HCT116 (cell line): Measurements from ENCODE around the gene DNPEP. TPM values are rescaled to one million over a fixed set of nuclear protein-coding genes. Genes with fewer than 3 reads are reported as not detected.

Experiments
- ATAC-seq: fragments of 200-7000 bp; cut with Tn5 transposase; 2 replicates; pipeline ENCODE4 v1.9.1; 2020; ENCODE audit warnings: mild to moderate bottlenecking, moderate library complexity
- BruUV-seq: library from RNA; stranded (reverse); fragments of 400-500 nt; replicated peaks from 2 replicates; lab custom pipeline; 2021; lab: Mats Ljungman, UMichigan
- CTCF ChIA-PET: fragments of 300-600 bp; sonication (Branson Sonifier 250); formaldehyde crosslinking; loops from one replicate; lab custom pipeline; 2021; ENCODE audit warnings: antibody characterized with exemption; lab: Charles Lee
- POLR2A ChIA-PET: fragments of 300-600, 350-600 bp; sonication (Branson Sonifier 250); formaldehyde crosslinking; loops from one replicate; lab custom pipeline; 2021; ENCODE audit warnings: antibody characterized with exemption; lab: Charles Lee
- RAD21 ChIA-PET, 2 experiments: fragments of 300-600 bp; sonication (Branson Sonifier 250); formaldehyde crosslinking; loops; one replicate each; lab custom pipeline; 2023; ENCODE audit warnings: low total read pairs in 2 of 2; ENCODE audit not compliant: uncharacterized antibody in 2 of 2, unreplicated experiment in 2 of 2, low non-redundant PET in 1 of 2; lab: Charles Lee
- DNase-seq: peaks from one replicate; pipeline ENCODE4 v3.0.0-alpha.2; 2010; ENCODE audit warnings: low read depth, low spot score
- H2AFZ ChIP-seq: fragments of 200-600 bp; shearing (Covaris generic), sonication (generic); 2 replicates; pipeline ENCODE4 v1.6.1; 2017; ENCODE audit warnings: low read depth, mixed run types, mixed read lengths, antibody characterized with exemption, low read length; ENCODE audit not compliant: poor library complexity, severe bottlenecking
- H3K27ac ChIP-seq: 2 replicates; pipeline ENCODE4 v1.5.1; 2012; ENCODE audit warnings: low read depth, low read length
- H3K27me3 ChIP-seq: fragments of 200-600 bp; sonication (generic); 2 replicates; pipeline ENCODE4 v1.6.1; 2016; ENCODE audit warnings: mixed run types, low read length, mixed read lengths; ENCODE audit not compliant: insufficient read depth
- H3K36me3 ChIP-seq, 2 experiments: fragments of 200-500 bp in 1 of 2; fragments of 200-600 bp in 1 of 2; sonication (Bioruptor generic) in 1 of 2; sonication (generic) in 1 of 2; 2 replicates each; pipeline versions ENCODE4 v1.5.1 to v1.6.1; 2014 to 2016; ENCODE audit warnings: low read length in 2 of 2, inconsistent platforms in 1 of 2, mixed read lengths in 1 of 2, mixed run types in 1 of 2; ENCODE audit not compliant: insufficient read depth in 2 of 2, control insufficient read depth in 1 of 2
- H3K4me1 ChIP-seq, 2 experiments: fragments of 200-600 bp in 1 of 2; sonication (generic) in 1 of 2; 2 replicates each; pipeline versions ENCODE4 v1.5.1 to v1.6.1; 2012 to 2017; ENCODE audit warnings: low read length in 2 of 2, inconsistent platforms in 1 of 2, mild to moderate bottlenecking in 1 of 2, mixed read lengths in 1 of 2, mixed run types in 1 of 2, moderate library complexity in 1 of 2; ENCODE audit not compliant: insufficient read depth in 2 of 2, control insufficient read depth in 1 of 2
- H3K4me2 ChIP-seq: fragments of 200-600 bp; sonication (generic); 2 replicates; pipeline ENCODE4 v1.6.1; 2017; ENCODE audit warnings: mixed run types, low read length, mixed read lengths
- H3K4me3 ChIP-seq, 2 experiments: fragments of 200-600 bp in 1 of 2; sonication (generic) in 1 of 2; replicated peaks in 1 of 2; 2 replicates each; pipeline ENCODE4 v1.5.1; 2011 to 2016; ENCODE audit warnings: low read length in 2 of 2, control low read depth in 1 of 2, low read depth in 1 of 2, mild to moderate bottlenecking in 1 of 2, mixed read lengths in 1 of 2, mixed run types in 1 of 2
- H3K79me2 ChIP-seq: fragments of 200-600 bp; sonication (generic); 2 replicates; pipeline ENCODE4 v1.6.1; 2017; ENCODE audit warnings: mild to moderate bottlenecking, mixed run types, low read length, moderate library complexity, mixed read lengths; ENCODE audit not compliant: insufficient read depth
- H3K9ac ChIP-seq: fragments of 200-600 bp; sonication (generic); 2 replicates; pipeline ENCODE4 v1.6.1; 2016; ENCODE audit warnings: low read length, mixed read lengths
- H3K9me2 ChIP-seq: fragments of 200-600 bp; sonication (generic), shearing (Covaris generic); 2 replicates; pipeline ENCODE4 v1.6.1; 2017; ENCODE audit warnings: mixed run types, mild to moderate bottlenecking, moderate library complexity; ENCODE audit not compliant: insufficient read depth
- H3K9me3 ChIP-seq, 2 experiments: fragments of 200-500 bp in 1 of 2; fragments of 200-600 bp in 1 of 2; sonication (Bioruptor generic) in 1 of 2; sonication (generic) in 1 of 2; 2 replicates each; pipeline ENCODE4 v1.6.1; 2014 to 2017; ENCODE audit warnings: low read length in 2 of 2, mixed read lengths in 2 of 2, inconsistent platforms in 1 of 2, low read depth in 1 of 2, mild to moderate bottlenecking in 1 of 2, mixed run types in 1 of 2, moderate library complexity in 1 of 2; ENCODE audit not compliant: control insufficient read depth in 1 of 2, insufficient read depth in 1 of 2
- H4K20me1 ChIP-seq: fragments of 200-600 bp; sonication (generic), shearing (Covaris generic); 2 replicates; pipeline ENCODE4 v1.6.1; 2017; ENCODE audit warnings: mixed run types, mild to moderate bottlenecking, moderate library complexity; ENCODE audit not compliant: insufficient read depth
- CEBPB ChIP-seq: IDR thresholded peaks from 2 replicates; pipeline ENCODE4 v1.6.1; 2012; ENCODE audit warnings: low read depth
- ELF1 ChIP-seq: IDR thresholded peaks from 2 replicates; pipeline ENCODE4 v1.6.1; 2012; ENCODE audit warnings: low read depth, borderline replicate concordance
- FOSL1 ChIP-seq: IDR thresholded peaks from 2 replicates; pipeline ENCODE4 v1.6.1; 2012; ENCODE audit warnings: low read depth
- POLR2AphosphoS5 ChIP-seq: IDR thresholded peaks from 2 replicates; pipeline ENCODE4 v1.6.1; 2011; ENCODE audit warnings: mild to moderate bottlenecking, low read depth, low read length, moderate library complexity
- RAD21 ChIP-seq: IDR thresholded peaks from 2 replicates; pipeline ENCODE4 v1.6.1; 2012; ENCODE audit warnings: low read depth, mild to moderate bottlenecking
- SP1 ChIP-seq: IDR thresholded peaks from 2 replicates; pipeline ENCODE4 v1.6.1; 2012; ENCODE audit warnings: low read depth
- YY1 ChIP-seq: IDR thresholded peaks from 2 replicates; pipeline ENCODE4 v1.6.1; 2011; ENCODE audit warnings: low read length, low read depth, moderate library complexity, mild to moderate bottlenecking; ENCODE audit not compliant: insufficient replicate concordance; ENCODE audit errors: extremely low read depth
- intact Hi-C: fragments of 100-400 bp; cut with micrococcal nuclease; formaldehyde crosslinking; loops from 2 replicates; pipeline ENCODE4 v1.10.0; 2022
- total RNA-seq: library from RNA; stranded (reverse); gene quantifications from one replicate; pipeline ENCODE4 v1.2.1, GENCODE V29; 2021; ENCODE audit not compliant: unreplicated experiment
- TF ChIP-seq, protein P1 (sequence below): IDR thresholded peaks from 2 replicates; pipeline ENCODE4 v1.6.1; 2012

DNPEP gene
- total RNA-seq, 1 experiment from 2014 or later = 80.1 TPM

DNA sequence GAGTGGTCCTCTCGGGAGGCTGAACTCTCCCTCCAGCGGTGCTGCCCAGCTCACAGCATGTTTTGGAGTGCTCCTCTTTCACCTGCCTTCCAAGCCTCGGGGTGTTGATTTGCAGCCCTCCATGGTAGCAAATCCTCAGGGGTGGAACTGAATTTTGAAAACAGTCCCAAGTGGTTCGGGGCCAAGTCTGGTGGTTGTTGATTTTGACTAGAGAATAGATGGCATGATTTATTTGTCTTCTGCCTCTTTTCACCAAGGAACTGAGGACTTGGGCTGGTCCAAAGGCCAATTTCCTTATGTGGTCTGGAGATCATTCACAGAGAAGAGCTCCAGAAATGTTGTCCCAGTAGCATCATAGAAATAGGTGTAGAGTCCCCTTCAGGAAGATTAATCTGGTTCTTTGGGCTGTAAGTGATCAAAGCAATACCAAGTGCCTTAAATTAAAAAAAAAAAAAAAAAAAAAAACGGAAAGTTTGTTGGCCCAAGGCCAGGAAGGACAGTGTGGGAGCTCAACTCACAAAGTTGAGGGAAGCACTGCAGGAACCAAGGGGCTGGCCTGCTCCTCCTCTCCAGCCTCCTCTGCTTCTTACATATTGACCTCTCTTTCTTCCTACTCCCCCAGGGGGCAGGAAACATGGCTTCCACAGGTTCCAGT is 28.0 kb upstream of the DNPEP start:
- Histone ChIP-seq H3K9me3 (no peaks in the 10 kb centered on the region), H3K4me2 (no peak overlapping the region), H3K27ac (no peak overlapping the region), H3K4me3 (no peak overlapping the region), H3K79me2 (no peaks in the 10 kb centered on the region), H2AFZ (no peak overlapping the region), H3K9ac (no peak overlapping the region), H3K4me1 (peaks cover 0 to 13% of the 10 kb centered on the region in 2 experiments; a peak in 2 of 4 replicates), H3K27me3 (no peaks in the 10 kb centered on the region), H4K20me1 (no peaks in the 10 kb centered on the region), H3K36me3 (no peaks in the 10 kb centered on the region), H3K9me2 (no peaks in the 10 kb centered on the region)
- no peak for ATAC-seq
- ChIA-PET POLR2A (no interaction called here), CTCF (interaction anchor here (1.3 to 1.4 kb wide), 2 partner anchors 13 to 18 kb away, joined by 3 read pairs; no protein-coding TSS in a partner anchor), RAD21 (no interaction called here)
- no TSS peak for BruUV-seq
- DNase-seq = no peak
- intact Hi-C loops = no loop called here
- TF ChIP-seq YY1 = no peak

DNA sequence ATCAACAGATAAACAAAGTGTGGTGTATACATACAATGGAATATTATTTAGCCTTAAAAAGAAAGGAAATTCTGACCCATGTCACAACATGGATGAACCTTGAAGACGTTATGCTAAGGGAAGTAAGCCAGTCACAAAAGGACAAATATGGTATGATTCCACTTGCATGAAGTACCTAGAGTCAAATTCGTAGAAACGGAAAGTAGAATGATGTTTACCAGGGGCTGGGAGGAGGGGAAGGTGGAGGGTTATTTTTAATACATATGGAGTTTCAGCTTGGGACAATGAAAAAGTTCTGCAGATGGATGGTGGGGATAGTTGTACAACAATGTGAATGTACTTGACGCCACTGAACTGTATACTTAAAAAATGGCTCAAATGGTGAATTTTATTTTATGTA is 27.1 kb upstream of the DNPEP start:
- H2AFZ ChIP-seq = no peak overlapping the region
- DNase-seq = no peak
- no peak for ATAC-seq
- CTCF ChIA-PET = no interaction called here
- no peak overlapping the region for H3K27ac ChIP-seq
- no peaks in the 10 kb centered on the region for H3K9me3 ChIP-seq
- H3K4me2 ChIP-seq = no peak overlapping the region
- RAD21 ChIA-PET = no interaction called here
- no peaks in the 10 kb centered on the region for H3K36me3 ChIP-seq
- POLR2A ChIA-PET = no interaction called here
- H3K4me1 ChIP-seq = peaks cover 0 to 9% of the 10 kb centered on the region in 2 experiments; a peak in 2 of 4 replicates
- intact Hi-C loops = no loop called here
- no TSS peak for BruUV-seq
- H3K9me2 ChIP-seq = no peaks in the 10 kb centered on the region
- TF ChIP-seq POLR2AphosphoS5 = no peak
- TF ChIP-seq, protein P1, sequence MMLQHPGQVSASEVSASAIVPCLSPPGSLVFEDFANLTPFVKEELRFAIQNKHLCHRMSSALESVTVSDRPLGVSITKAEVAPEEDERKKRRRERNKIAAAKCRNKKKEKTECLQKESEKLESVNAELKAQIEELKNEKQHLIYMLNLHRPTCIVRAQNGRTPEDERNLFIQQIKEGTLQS = no peak
- no peak for TF ChIP-seq RAD21
- TF ChIP-seq YY1 = no peak
- no peak for TF ChIP-seq CEBPB
- TF ChIP-seq ELF1 = no peak
- no peak for TF ChIP-seq SP1
- TF ChIP-seq FOSL1 = no peak
- no peak overlapping the region for H3K9ac ChIP-seq
- H4K20me1 ChIP-seq = no peaks in the 10 kb centered on the region
- no peak overlapping the region for H3K4me3 ChIP-seq
- H3K79me2 ChIP-seq = no peaks in the 10 kb centered on the region
- H3K27me3 ChIP-seq = no peaks in the 10 kb centered on the region
